CD4-positive, alpha-beta T cell treated with Interleukin-12 subunit alpha and Interleukin-12 subunit beta, for 1 hour (primary cell): ENCODE data around the gene GUCY2F.

ENCODE experiments used
- DNase-seq: peaks from one replicate; pipeline ENCODE4 v3.0.0-alpha.2; 2020

Gene GUCY2F

GRCh38 chrX:109392895-109393294, 89.0 kb downstream of the GUCY2F start:
- no peak for DNase-seq

DNA sequence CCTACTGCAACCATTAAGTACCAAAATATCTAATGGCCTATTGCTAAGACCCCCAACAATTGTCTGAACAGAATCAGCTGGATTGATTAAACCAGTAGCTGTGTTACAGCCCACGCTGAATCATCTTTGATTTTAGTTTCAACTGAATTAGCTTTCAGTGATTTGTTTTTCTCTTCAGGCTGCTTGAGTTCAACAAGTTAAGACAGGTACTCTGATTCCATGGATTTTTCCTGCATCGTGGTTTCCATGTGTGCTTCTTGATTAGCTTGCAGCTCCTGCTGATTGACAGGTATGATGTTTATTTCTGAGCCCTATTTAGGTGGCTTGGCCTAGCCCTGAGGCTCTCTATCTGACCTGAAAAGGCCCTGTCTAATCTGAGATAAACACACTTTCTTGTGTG, 91.3 kb downstream of the GUCY2F start:
- no peak for DNase-seq

DNA sequence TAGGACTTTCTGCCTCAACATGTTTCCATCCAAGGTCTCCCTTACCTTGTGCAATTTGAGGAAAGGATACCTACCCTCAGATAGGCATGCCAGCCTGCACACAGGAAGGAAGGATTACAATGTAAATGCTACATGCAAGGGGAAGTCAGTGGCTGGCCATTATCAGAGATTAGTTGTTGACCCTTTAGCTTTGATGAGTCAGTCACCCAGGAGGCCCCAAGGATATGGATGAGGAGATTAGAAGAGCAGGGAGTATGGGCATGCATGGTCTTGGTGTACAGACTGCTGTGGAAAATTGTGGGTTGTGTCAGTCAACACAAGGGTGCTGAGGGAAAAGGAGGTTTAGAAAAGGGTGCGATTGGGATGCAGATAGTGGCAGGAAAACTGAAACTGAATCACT, 92.0 kb downstream of the GUCY2F start:
- no peak for DNase-seq

DNA sequence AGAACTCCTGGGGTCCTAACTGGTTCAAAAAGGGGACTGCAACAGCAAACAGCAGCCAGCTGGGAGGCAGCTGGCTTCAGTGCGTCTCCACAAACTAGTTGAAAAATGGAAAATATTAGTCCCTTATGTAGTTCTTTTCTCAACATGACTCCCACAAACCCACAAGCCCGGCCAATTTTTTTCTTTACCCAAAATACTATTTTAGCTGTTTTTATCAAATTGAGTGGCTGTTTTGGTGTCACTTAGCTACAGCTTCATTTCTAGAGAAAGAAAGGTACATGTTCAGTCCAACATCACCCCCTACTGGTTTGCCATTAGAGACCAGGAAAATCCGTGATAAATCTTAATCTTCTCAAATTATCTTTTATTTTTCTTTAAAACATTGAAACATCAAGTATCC, 97.2 kb downstream of the GUCY2F start:
- no peak for DNase-seq

DNA sequence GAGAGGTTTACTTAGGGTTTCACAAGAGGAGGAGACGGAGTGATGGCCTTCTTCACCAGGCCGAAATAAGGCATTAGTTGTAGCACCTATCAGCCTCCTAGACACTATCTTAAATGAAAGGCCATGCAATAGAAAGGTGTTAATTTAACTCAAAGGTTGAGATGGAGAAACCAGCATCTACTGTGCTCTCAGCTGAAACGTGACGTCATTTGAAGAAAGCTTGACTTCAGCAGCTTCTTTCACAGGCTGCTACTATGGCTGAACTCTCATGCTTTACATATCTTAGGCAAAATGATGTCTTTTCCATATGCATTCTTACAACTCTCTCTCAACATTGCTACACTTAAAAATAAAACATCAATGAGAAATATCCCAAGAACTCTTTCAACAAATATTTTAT, 99.6 kb downstream of the GUCY2F start:
- DNase-seq, result no peak

- DNase-seq, result no peak
Measured at GRCh38 chrX:109378281-109378680, 103.6 kb downstream of the GUCY2F start.

- DNase-seq, result no peak
Measured at GRCh38 chrX:109374262-109374960, 107.5 kb downstream of the GUCY2F start.

DNA sequence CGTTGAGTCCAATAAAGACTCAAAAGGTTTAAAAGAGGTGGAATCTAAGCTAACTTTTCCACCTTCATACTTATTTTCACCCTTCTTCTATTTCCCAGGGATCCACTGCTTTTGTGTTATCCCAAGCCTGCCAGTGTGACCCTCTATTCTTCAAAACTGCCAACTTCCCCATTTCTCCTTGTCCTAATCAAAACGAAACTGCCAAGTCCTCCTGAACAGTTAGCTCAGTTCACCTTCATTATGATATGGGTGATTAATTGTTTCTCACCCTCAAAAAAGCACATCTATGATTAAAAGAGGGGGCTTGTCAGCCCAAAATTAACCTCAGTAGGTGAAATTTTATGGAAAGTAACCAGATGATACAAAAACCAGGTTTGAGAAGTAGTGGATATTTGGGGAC, 108.4 kb downstream of the GUCY2F start:
- no peak for DNase-seq

- DNase-seq, result no peak
Measured at GRCh38 chrX:109372716-109373115, 109.2 kb downstream of the GUCY2F start.

- no peak for DNase-seq
Measured at GRCh38 chrX:109372291-109372690, 109.6 kb downstream of the GUCY2F start.

GRCh38 chrX:109362101-109362500, 119.8 kb downstream of the GUCY2F start:
- no peak for DNase-seq

DNA sequence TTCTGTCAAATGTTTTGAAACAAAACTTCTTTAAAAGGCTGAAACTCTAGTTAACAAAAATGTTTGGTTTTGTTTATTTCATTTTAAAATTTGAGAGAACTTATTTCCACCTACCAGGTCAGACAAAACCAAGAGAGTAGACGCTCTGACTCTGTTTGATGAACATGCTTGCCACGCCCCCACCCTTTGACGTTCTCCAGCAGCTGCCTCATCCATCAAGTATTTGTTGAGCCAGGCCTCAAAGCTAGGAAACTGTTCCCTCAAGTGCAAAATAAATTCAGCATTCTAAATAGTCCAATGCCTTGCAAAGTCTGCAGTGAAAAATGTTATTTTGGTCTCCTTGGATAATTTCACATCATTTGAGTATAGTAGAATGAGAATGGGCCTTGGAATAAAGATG, 121.6 kb downstream of the GUCY2F start:
- DNase-seq, result no peak

GRCh38 chrX:109357706-109358105, 124.2 kb downstream of the GUCY2F start:
- no peak for DNase-seq

- no peak for DNase-seq
Measured at GRCh38 chrX:109356684-109357083, 125.2 kb downstream of the GUCY2F start.

DNA sequence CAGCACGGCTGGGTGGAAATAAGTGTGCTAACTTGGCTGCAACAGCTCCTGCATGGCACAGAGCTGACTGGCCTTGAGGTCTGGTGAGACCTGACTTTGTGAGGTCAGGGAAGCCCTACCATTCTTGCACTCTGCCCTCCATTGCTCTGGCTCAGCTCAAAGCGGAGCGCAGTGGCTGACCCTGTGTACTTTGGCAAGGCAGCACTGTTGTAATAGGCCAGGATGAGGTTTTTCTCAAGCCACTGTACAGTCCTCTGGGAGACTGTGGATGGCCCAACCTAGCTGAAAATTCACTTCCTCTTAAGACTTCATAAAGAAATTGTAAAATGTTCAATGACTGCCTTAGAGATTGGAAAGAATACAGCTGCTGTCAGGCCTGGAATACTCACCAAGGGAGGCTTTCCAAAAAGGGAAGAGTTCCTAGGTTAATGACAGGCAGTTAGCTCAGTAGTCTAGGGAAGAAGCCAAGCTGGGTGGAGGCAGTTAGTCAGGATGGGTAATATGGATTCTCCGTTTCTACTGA, 129.8 kb downstream of the GUCY2F start:
- no peak for DNase-seq

DNA sequence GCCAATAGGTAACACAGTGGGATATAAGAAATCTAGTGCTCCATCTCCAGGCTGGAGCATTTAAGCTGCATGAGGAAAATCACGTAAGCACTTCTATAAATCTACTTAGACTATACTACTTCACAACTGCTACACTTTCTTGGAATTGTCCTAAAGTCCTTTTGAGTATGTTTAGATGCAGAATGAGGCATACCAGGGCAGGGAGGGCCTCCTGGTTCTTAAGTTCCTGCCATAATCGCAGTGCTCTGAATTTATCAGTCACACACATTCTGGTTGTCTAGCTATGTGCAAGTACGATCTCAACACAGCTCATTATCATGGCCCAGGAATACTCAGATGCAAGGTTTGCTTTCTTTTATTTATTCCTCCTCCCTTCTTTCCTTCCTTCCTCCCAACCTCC, 130.3 kb downstream of the GUCY2F start:
- no peak for DNase-seq

- no peak for DNase-seq
Measured at GRCh38 chrX:109350551-109350950, 131.3 kb downstream of the GUCY2F start.

GRCh38 chrX:109350051-109350450, 131.8 kb downstream of the GUCY2F start:
- DNase-seq, result no peak

DNA sequence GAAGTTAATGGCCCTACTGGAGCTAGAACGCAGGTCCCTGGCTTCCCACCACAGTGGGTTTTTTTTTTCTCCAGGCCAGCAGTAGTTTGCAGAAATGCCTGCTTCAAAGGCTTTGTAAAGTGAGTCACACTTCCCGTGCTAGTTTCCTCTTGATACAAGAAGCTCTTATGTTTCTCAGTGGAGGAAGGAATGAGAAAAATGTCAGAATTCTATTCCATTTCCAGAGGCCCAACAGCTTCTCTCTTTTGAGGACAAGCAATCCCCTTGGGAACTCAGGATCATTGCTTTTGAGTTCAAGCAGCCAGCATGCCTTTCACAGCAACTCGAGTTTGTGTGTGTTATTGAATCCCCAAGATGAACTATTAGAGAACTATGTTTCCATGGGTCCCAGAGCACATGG, 134.3 kb downstream of the GUCY2F start:
- DNase-seq, result no peak

GRCh38 chrX:109346491-109346890, 135.4 kb downstream of the GUCY2F start:
- DNase-seq, result no peak

- no peak for DNase-seq
Measured at GRCh38 chrX:109345856-109346255, 136.0 kb downstream of the GUCY2F start.

DNA sequence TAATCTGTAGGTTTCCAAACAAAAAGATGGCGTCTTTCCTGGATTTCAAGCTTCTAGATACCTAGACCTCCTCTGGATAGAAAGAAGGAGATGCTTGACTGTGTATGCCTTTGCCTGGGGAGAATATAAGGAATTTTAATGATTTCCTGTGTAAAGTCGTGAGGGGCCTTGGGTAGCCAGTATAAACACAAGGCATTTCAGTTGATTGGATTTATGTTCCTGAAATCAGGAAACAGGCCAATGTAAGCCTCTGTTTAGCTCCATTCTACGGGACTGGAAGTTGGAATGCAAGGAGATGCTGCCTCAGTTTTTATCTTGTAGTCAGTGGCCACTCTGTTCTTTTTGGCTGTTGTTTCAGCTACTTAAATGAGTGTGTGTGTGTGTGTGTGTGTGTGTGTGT, 137.2 kb downstream of the GUCY2F start:
- no peak for DNase-seq

DNA sequence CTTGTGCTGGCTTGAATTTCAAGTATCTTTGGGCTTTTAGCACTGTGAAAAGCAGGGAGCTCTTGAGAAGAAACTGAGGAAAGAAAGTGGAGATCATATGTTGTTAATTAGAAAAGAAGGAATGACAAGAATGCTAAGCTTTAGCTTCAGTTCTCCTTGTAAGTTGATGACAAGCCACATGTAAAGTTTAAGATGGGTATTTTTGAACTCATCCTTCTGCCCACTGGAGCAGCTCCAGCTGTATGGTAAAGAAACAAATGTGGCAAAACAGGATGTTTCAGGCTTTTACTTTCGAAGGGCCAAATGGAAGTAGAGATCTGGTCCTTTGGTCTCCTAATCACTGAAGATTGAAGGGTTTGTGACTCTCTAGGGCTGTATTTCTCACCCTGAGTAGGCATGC, 137.8 kb downstream of the GUCY2F start:
- DNase-seq, result no peak

DNA sequence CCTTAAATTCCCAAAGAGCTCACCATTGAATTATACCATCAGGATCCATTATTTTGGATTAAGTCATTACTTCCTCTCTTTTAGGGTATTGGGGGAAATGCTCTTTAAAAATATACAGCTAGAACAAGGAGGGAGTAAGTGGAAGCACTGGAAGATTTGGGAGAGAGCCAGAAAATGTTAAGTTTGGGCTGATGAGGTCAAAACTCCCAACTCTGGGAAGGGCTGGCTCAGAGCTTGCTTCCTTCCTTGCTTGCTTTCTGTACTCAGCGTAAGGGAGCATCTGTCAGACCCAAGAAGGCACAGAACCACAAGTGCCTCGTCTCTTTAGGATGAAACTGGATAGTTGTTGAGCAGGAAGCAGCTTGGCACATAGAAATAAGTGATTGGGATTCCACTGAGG, 138.2 kb downstream of the GUCY2F start:
- no peak for DNase-seq

DNA sequence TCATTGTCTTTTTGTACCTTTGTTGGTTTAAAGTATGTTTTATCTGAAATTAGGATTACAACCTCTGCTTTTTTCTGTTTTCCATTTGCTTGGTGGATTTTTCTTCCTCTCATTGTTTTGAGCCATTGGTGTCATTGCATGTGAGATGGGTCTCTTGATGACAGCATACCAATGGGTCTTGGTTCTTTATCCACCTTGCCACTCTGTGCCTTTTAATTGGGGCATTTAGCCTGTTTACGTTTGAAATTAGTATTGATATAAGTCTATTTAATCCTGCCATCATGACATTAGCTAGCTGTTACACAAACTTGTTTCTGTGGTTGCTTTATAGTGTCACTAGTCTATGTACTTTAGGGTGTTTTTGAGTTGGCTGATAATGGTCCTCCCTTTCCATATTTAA, 145.7 kb downstream of the GUCY2F start:
- no peak for DNase-seq
